Epidermal melanocyte (primary cell): ENCODE results near the gene CAMTA1.
"Not testable (repeated sequence)": the region's sequence is repeated elsewhere in the genome, so short reads cannot be mapped to it uniquely, and the experiment has no call there.

Source experiments
- DNase-seq: peaks from one replicate; pipeline ENCODE4 v3.0.0; 2011; ENCODE audit warnings: low spot score; ENCODE audit not compliant: insufficient read length

Gene CAMTA1

DNA sequence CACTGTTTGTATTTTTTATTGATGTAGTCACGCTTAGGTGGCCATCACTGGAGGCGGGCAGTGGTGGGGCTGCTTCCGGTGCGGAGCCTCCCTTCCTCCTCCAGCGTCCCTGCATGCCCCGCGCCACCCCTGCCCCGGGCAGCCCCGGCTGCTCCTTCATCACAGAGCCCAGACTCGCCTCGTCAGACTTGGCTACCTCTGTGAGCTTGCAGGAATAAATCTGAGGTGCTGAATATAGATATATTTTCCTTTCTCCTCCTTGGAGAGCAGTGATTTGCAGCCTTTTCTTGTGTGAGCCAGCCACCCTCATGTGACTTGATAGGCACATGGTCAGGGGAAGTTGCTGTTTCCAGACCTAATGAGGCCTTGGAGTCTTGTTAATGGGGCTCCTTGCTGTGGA is 573.2 kb downstream of the CAMTA1 start:
- DNase-seq: no peak

- DNase-seq: no peak
These were observed 575.3 kb downstream of the CAMTA1 start for GRCh38 chr1:7360526-7360925.

DNA sequence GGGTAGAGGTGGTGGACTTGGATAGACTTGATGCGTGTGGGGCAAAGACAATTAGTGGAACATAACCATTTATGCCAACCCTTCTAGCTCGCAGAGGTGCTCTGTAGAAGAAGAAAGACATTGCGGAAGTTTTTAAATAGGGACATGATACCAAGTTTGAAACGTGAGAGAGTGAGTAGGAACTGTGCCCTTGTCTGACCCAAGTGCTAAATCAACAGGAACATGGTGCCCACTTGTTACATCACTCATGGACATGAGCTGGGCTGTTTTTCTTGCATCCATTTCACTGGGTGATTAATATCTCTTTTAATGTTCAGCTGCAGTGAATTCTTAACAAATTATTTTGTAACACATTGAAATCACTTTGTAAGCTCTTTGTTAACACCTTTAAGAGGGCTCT is 577.7 kb downstream of the CAMTA1 start:
- no peak for DNase-seq

DNA sequence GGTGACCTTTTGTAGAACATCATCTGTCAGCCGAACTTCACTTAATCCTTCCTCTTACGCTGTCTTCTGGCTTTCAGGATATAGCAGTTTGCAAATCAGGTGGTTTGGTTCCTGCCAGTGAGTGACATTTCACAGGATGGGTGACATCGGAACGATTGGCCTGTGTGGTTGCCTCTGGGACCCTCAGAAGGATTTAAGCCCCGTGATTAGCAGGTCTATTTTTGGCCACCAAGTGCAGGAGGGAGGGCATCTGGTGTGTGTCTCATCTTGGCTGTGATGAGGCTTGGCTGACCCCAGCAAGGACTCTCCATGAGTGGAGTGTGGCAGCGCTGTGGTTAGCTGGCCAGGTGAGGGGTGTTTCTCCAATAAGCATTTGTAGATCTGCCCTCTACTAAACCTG is 578.2 kb downstream of the CAMTA1 start:
- no peak for DNase-seq

DNA sequence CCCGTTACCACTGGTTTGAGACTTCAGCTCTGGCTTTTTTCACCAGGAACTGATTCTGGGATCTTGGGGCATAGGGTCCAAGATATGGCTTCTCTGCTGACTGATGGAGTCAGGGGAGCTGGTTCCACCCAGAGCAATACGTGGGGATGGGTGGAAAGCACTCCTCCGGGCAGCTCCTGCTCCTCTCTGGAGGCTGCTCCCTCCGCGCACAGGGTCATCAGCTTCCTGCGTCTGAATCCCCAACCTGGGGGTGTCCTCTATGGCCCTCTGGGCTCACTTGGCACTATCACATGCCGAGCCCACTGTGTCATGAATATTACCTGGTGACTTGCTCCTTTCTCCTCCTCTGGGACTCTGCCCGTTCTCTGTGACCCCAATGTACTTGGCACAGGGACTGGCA is 580.5 kb downstream of the CAMTA1 start:
- DNase-seq: no peak

DNA sequence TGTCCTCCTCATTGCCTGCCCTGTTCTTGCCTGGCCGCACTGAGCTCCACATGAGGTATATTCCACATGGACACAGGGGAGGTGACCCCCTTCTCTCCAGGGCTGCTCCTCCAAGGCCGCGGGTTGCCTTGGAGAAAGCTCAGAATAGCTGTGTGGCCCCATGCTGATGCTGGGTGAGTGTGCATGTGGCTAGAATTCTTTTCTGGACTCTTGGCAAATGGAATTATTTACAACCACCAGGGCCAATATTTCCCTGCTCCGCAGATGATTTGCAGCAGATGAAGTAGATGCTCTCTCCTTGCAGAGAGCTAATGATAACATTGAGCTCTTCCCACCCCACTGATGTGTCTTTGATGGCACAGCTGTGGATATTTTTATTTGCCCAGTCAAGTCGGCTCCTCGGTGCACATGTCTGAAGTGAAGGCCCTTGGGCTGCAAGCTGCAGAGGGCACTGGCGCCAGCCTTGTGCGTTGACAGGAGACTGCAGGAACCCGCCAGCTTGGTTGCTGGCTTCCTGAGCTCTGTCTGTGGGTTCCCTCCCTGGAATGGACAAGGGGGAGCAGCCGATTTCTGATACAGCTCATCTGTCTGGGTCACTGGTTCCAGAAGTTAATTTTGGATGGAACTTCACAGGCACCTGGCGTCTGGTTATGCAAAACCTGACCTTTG is 581.2 kb downstream of the CAMTA1 start:
- DNase-seq: no peak

DNA sequence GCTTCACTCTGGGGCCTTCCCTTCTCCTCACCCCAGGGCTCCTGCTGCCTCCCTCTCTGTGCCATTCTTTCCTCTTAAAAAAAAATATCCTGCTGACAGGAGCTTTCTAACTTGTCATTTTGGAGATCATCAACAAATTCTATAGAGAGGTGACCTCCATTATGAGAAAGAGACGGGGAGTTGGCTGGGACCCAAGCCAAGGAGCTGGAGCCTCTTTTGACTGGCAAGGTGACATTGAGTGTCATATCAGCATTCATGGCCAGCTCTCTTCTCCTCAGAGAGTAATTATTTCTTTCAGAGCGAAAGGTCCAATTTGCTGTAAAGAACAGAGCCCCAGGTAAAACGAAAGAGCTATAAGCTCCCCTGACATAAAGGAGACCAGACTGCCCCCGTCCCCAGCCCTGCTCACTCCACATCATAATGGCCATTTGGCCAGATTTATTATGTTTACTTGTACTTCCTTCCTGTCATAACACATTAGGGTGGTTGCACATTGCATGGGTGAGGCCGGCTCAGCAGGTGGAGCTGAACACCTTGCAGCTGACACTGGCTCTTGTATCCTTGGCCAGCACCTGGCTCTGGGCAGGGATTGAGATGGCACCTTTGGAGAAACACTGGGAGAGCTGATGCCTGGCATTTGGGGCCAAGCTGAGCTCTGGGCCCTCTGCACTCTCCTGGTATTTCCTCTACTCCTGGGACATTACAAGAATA is 581.9 kb downstream of the CAMTA1 start:
- DNase-seq: no peak

DNA sequence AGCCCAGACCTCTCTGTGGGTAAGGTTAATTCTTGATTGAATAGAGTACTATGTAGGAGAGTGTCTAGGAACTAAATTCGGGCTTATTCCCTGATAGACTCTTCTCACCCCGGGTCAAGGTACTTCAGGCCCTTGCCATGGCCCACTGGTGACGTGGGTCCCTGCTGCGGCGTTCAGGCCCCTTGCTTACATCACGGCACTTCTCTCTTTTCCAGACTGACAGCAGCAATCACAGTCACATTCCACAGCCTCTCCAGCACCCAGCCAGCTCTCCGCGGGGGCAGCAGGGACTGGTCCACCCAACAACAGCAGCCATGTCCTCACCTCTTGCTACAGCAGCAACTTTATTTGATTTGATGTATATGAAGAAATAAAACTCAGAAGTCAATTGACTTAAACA is 584.6 kb downstream of the CAMTA1 start:
- no peak for DNase-seq

DNA sequence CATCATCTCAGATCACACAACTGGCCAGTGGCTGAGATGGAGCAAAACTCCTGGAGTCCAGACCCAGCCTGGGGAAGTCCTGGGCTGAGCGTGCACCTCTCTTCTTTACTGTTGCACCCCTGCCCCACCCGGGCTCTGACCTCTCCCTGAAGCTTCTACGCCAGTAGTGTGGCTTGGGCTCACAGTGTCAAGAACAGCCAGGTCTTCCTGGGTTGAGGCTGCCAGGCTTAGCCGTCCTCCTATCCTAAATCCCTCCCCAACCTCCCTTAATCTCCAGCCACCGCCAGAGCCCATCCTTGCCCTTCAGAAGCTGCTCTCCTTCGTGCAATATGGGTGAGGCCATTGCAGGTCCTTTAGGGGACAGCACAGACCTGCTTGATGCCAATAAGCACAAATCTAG is 586.7 kb downstream of the CAMTA1 start:
- no peak for DNase-seq

DNA sequence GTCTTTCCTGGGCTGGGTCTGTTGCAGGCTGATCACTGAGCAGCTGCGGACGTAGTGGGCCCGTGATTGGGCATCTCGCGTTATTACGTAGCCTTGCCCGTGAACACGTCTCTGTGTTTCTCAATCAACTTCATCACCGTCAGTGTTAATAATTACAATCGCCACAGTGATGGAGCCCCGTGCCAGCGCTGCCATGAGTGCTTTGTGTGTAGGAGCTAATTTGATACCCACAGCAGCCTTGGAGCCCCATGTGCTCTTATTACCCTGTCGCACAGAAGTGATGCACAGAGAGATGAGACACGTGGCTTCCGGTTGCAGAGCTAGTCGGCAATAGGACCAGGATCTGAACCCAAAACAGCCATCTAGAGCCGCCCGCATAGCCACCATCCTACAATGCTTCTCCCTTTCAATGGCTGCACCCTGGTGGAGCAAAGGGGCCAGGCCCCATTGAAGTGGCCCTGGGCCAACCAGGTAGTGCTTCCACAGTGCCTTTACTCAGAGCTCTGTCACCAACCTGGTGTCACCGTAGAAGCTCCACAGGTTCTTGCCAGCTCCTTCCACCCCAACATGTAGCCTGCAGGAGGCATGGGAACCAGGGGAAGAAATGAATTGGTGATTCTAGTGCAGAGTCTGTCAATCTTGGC is 587.3 kb downstream of the CAMTA1 start:
- no peak for DNase-seq

GRCh38 chr1:7373251-7373650 is 588.0 kb downstream of the CAMTA1 start:
- DNase-seq: no peak

DNA sequence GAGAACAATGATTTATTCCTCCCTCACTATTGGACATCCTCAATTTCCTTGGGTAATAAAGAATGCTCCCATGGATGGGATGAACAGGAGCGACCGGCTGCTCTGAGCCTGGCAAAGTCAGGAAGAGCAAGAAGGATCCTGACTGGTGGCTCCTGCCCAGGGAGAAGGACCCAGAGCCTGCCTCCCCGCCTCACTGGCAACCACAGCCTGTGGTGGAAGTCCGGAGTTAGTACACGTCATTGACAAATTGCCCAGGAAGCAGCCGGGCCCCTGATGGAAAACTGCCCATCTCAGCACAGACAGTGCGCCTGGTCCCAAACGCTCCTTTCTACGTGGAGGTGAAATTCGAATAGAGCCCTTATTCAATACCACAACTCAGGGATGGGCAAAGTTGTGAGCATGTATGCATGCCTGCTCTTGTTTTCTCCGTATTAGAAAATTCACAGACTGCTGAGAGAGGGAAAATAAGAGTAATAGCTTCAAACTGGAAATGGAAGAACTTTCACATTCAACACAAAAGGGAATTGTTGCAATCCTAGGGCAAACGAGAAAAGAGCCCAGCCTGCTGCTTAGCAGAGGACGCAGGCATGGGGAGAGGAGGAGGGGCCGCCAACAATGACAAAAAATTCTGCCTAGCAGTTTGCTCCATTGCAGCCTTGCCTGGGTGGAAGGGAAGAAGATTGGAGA is 588.8 kb downstream of the CAMTA1 start:
- DNase-seq: no peak

DNA sequence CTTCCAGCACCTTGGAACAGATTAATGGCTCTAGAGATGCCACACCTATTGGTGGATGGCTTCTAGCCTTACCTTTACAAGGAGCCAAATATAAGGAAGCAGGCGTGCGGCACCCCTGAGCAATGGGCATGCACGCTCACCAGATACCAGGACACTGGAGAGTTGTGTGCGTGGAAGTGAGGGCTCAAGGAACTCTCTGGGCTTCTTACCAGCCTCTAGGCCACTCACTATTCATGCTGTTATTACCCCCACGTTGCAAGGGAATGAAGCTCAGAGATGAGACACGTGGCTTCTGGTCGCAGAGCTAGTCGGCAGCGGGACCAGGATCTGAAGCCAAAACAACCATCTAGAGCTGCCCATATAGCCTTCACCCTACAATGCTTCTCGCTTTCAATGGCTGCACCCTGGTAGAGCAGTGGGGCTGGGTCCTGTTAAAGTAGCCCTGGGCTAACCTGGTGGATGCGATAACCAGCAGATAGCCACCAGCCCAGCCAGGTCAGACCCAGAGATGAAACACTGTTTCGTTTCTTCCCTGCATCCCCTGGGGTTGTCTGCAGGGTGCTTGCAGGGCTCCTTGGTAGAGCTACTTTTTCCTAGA is 589.4 kb downstream of the CAMTA1 start:
- no peak for DNase-seq

DNA sequence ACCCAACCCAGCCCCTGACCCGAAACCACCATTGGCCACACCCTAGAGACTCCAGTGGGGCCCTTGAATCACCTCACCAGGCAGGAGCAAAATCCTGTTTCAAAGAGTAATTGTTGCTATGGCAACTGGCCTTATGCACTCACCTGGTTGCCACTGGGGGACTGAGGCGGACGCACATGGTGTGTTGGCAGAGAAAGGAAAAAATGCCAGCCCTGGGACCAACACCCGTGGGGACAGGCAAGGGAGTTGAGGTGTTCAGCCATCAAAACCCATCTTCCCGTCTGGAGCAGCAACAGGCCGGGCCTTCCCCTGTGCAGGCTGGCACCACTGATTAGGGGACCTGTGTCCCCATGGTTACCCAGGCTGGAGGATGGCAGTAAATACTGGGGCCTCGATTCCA is 590.1 kb downstream of the CAMTA1 start:
- no peak for DNase-seq

- DNase-seq: no peak
These were observed 590.8 kb downstream of the CAMTA1 start for GRCh38 chr1:7375781-7376660.

GRCh38 chr1:7376676-7377075 is 591.4 kb downstream of the CAMTA1 start:
- no peak for DNase-seq

- no peak for DNase-seq
These were observed 593.3 kb downstream of the CAMTA1 start for GRCh38 chr1:7378346-7379130.

DNA sequence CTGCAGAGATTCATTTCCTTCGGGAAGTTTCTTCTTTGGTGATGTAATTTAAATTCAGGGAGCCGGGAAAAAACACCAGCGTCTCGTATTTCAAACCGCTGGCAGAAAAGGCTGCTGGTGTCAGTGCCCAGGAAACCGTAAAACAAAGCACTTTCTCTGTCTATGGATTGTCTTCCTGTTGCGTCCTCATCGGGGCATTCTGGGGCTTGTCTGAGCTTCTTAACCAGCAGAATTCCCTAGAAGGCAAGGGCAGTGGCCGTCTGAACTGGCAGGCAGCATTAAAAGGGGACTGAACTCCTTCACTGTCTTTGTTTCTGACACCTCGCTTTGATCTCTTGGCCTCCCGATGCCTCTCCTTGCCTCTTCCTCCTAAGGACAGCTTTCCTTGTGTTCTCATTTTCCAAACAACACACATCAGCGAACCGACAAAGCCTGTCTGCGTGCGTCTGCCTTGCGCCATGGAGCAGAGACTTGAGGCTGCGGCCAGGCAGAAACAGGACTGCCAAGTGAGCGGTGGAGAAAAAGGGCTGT is 594.3 kb downstream of the CAMTA1 start:
- peak; percentile 41 for DNase-seq

DNA sequence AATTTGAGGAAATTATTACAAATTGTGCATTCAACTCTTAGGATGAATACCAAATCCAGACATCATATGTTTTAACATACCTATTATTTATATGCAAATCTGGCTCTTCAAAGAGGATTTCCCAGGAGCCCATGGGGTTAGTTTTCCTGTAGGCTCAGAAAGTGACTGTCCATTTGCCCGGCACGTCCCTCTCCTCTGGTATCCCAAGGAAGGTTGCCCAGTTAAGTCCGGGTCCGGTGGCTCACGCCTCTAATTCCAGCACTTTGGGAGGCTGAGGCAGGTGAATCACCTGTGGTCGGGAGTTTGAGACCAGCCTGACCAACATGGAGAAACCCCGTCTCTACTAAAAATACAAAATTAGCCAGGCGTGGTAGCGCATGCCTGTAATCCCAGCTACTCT is 594.8 kb downstream of the CAMTA1 start:
- not testable (repeated sequence) for DNase-seq

GRCh38 chr1:7380712-7381111 is 595.5 kb downstream of the CAMTA1 start:
- no peak for DNase-seq
